Kidney (tissue), 14 donors: Measurements from ENCODE around the gene FAM120B. TPM values are rescaled to one million over a fixed set of nuclear protein-coding genes. Genes with fewer than 3 reads are reported as not detected.

Experiments used
- DNase-seq, 5 donors: peaks; one replicate each; pipeline ENCODE4 v3.0.0-alpha.2; 2013 to 2020
- FAIRE-seq: peaks from 2 replicates; lab custom pipeline; 2012; peaks lifted over from hg19 to GRCh38; lab: Jason Lieb, UNC
- H3K27ac ChIP-seq, 2 donors: one replicate each; pipeline ENCODE4 v1.7.0; 2013; ENCODE audit warnings: low read depth in 2 of 2, low read length in 2 of 2, inconsistent platforms in 1 of 2
- H3K27me3 ChIP-seq: one replicate; pipeline ENCODE4 v1.7.1; 2013; ENCODE audit warnings: low read length, inconsistent platforms; ENCODE audit not compliant: control insufficient read depth, insufficient read depth
- H3K36me3 ChIP-seq, 3 donors: one replicate each; pipeline versions ENCODE4 v1.7.0 to v1.7.1; 2013; ENCODE audit warnings: low read length in 3 of 3, control low read depth in 1 of 3, inconsistent platforms in 1 of 3; ENCODE audit not compliant: insufficient read depth in 3 of 3, control insufficient read depth in 2 of 3
- H3K4me1 ChIP-seq, 3 donors: one replicate each; pipeline versions ENCODE4 v1.7.0 to v1.7.1; 2013; ENCODE audit warnings: low read length in 3 of 3, inconsistent platforms in 1 of 3, low read depth in 1 of 3; ENCODE audit not compliant: control insufficient read depth in 2 of 3, insufficient read depth in 2 of 3
- H3K4me3 ChIP-seq, 3 donors: one replicate each; pipeline versions ENCODE4 v1.7.0 to v1.8.1; 2013; ENCODE audit warnings: low read length in 3 of 3, control low read depth in 1 of 3, inconsistent platforms in 1 of 3
- H3K9ac ChIP-seq, 3 donors: one replicate each; pipeline versions ENCODE4 v1.7.0 to v1.7.1; 2013; ENCODE audit warnings: low read length in 3 of 3, control low read depth in 1 of 3, inconsistent platforms in 1 of 3
- H3K9me3 ChIP-seq, 3 donors: one replicate each; pipeline versions ENCODE4 v1.7.0 to v1.7.1; 2013; ENCODE audit warnings: low read length in 3 of 3, control low read depth in 1 of 3, inconsistent platforms in 1 of 3; ENCODE audit not compliant: control insufficient read depth in 2 of 3, insufficient read depth in 1 of 3
- CTCF ChIP-seq: IDR thresholded peaks from 3 replicates; pipeline ENCODE4 v1.5.1; 2012; ENCODE audit warnings: mild to moderate bottlenecking, moderate library complexity, borderline replicate concordance; ENCODE audit not compliant: insufficient read depth; ENCODE audit errors: extremely low read depth
- intact Hi-C: fragments of 100-400 bp; cut with DNase I; formaldehyde crosslinking; loops from one replicate; pipeline ENCODE4 v1.11.1; 2022
- polyA plus RNA-seq: library from polyadenylated mRNA; stranded (reverse); fragments of 350-450 nt; fragmentation: Illumina TruSeq; extraction: RNeasy Lipid Tissue Mini Kit (QIAGEN cat#74804); gene quantifications from one replicate; pipeline ENCODE4 v1.2.3, GENCODE V29; 2014; ENCODE audit warnings: low read depth, low replicate concordance; ENCODE audit not compliant: insufficient read depth
- total RNA-seq: library from RNA; stranded (reverse); fragmentation: NEBNext Ultra II Directional; extraction: Animal tissue kit (Norgen Biotek cat#: 25700); gene quantifications from one replicate; pipeline ENCODE4 v1.2.1, GENCODE V29; 2021
- donor health status: control.
- donor health status: control.
- donor health status: control.
- donor health status: control.
- donor health status: control.
- donor health status: DM: yes; HTN: yes; CAD: no.
- donor health status: Normal renal cell carcinoma (clear cell type).

The FAM120B gene
- total and polyA plus RNA-seq, 2 donors from 2014 or later, result 16.5 to 34.8 TPM

GRCh38 chr6:170313716-170314295, 7.2 kb downstream of the FAM120B start:
- FAIRE-seq (no peak), DNase-seq (peak in 1 of 5 donors; percentile 32)
- Histone ChIP-seq H3K27me3 (no peaks in the 10 kb centered on the region), H3K27ac (no peak overlapping the region), H3K9me3 (no peaks in the 10 kb centered on the region), H3K4me3 (no peak overlapping the region), H3K36me3 (peaks cover 0 to 3% (median 0%) of the 10 kb centered on the region in 3 donors), H3K9ac (no peak overlapping the region), H3K4me1 (peaks cover 0 to 7% (median 3%) of the 10 kb centered on the region in 3 donors)
- TF ChIP-seq CTCF, result no peak
- intact Hi-C loops, result no loop called here

GRCh38 chr6:170314983-170315382, 8.4 kb downstream of the FAM120B start:
- Histone ChIP-seq H3K27ac (no peak overlapping the region), H3K9ac (no peak overlapping the region), H3K4me3 (no peak overlapping the region), H3K27me3 (no peaks in the 10 kb centered on the region), H3K4me1 (peaks cover 0 to 7% (median 2%) of the 10 kb centered on the region in 3 donors), H3K9me3 (no peaks in the 10 kb centered on the region), H3K36me3 (peaks cover 0 to 3% (median 0%) of the 10 kb centered on the region in 3 donors)
- TF ChIP-seq CTCF, result no peak
- intact Hi-C loops, result no loop called here
- DNase-seq (no peak), FAIRE-seq (no peak)

- intact Hi-C loops, result no loop called here
- H3K27ac ChIP-seq, result no peak overlapping the region
- no peak overlapping the region for H3K4me3 ChIP-seq
- H3K36me3 ChIP-seq, result peaks cover 0 to 3% (median 0%) of the 10 kb centered on the region in 3 donors
- TF ChIP-seq CTCF, result no peak
- DNase-seq (no peak), FAIRE-seq (no peak)
- H3K9me3 ChIP-seq, result no peaks in the 10 kb centered on the region
- H3K4me1 ChIP-seq, result peaks cover 0 to 7% (median 2%) of the 10 kb centered on the region in 3 donors
- H3K9ac ChIP-seq, result no peak overlapping the region
- no peaks in the 10 kb centered on the region for H3K27me3 ChIP-seq
Observed at GRCh38 chr6:170316071-170316470, 9.5 kb downstream of the FAM120B start.

GRCh38 chr6:170317076-170317475, 10.5 kb downstream of the FAM120B start:
- no peaks in the 10 kb centered on the region for H3K27me3 ChIP-seq
- no peaks in the 10 kb centered on the region for H3K9me3 ChIP-seq
- peaks cover 0 to 3% (median 0%) of the 10 kb centered on the region in 3 donors for H3K36me3 ChIP-seq
- no peak for TF ChIP-seq CTCF
- H3K4me1 ChIP-seq, result peaks cover 0 to 7% (median 2%) of the 10 kb centered on the region in 3 donors
- FAIRE-seq (no peak), DNase-seq (no peak)
- intact Hi-C loops, result no loop called here
- no peak overlapping the region for H3K4me3 ChIP-seq
- peak overlapping the region in 1 of 2 donors; percentile 41 for H3K27ac ChIP-seq
- H3K9ac ChIP-seq, result no peak overlapping the region
